Left lung (tissue), 10 donors: ENCODE results near the gene CNOT6. TPM values are rescaled to one million over a fixed set of nuclear protein-coding genes. Genes with fewer than 3 reads are reported as not detected.
"Not testable (repeated sequence)": the region's sequence is repeated elsewhere in the genome, so short reads cannot be mapped to it uniquely, and the experiment has no call there.

ENCODE experiments used
- ATAC-seq: fragments of 200-7000 bp; cut with Tn5 transposase; one replicate; pipeline ENCODE4 v1.9.1; 2020; ENCODE audit warnings: moderate library complexity
- DNase-seq, 4 donors: peaks; one replicate each; pipeline ENCODE4 v3.0.0-alpha.2; 2013 to 2020
- H3K27ac ChIP-seq, 2 donors: fragments of 200-600 bp; sonication (generic) in 1 of 2; one replicate each; pipeline versions ENCODE4 v1.5.0 to v1.8.0; 2020 to 2021
- H3K27me3 ChIP-seq, 2 donors: fragments of 200-600 bp; sonication (generic) in 1 of 2; one replicate each; pipeline versions ENCODE4 v1.5.0 to v1.8.0; 2020 to 2021
- H3K36me3 ChIP-seq, 2 donors: fragments of 200-600 bp; sonication (generic) in 1 of 2; one replicate each; pipeline versions ENCODE4 v1.5.0 to v1.8.0; 2020 to 2021
- H3K4me1 ChIP-seq, 2 donors: fragments of 200-600 bp; one replicate each; pipeline ENCODE4 v1.8.0; 2021
- H3K4me3 ChIP-seq, 2 donors: fragments of 200-600 bp; sonication (generic) in 1 of 2; one replicate each; pipeline versions ENCODE4 v1.5.0 to v1.8.0; 2020 to 2021; ENCODE audit warnings: mild to moderate bottlenecking in 1 of 2
- H3K9me3 ChIP-seq, 2 donors: fragments of 200-600 bp; sonication (generic) in 1 of 2; one replicate each; pipeline versions ENCODE4 v1.5.0 to v1.8.0; 2020 to 2021
- CTCF ChIP-seq, 2 donors: fragments of 200-600 bp; sonication (generic) in 1 of 2; IDR thresholded peaks; one replicate each; pipeline versions ENCODE4 v1.5.0 to v1.8.0; 2021; ENCODE audit warnings: antibody characterized with exemption in 2 of 2
- intact Hi-C, 2 donors: fragments of 100-400 bp; cut with DNase I; formaldehyde crosslinking; loops; one replicate each; pipeline versions ENCODE4 v1.11.2 to v1.14.2; 2022
- polyA plus RNA-seq, 6 donors: library from polyadenylated mRNA; unstranded; fragments of 120-200 nt; gene quantifications; one replicate each; pipeline ENCODE4 v1.2.1, GENCODE V29; 2013; ENCODE audit not compliant: insufficient read length in 6 of 6
- total RNA-seq, 2 donors: library from RNA; stranded (reverse); fragmentation: NEBNext Ultra II Directional; extraction: Animal tissue kit (Norgen Biotek cat#: 25700); gene quantifications; one replicate each; pipeline ENCODE4 v1.2.1, GENCODE V29; 2021
- donor health status: DM: no; HTN: yes; CAD: no.
- donor health status: DM: no; HTN: no; CAD: no.

Gene CNOT6
- total and polyA plus RNA-seq, 8 donors = 29.1 to 58.3 (median 50.0) TPM

DNA sequence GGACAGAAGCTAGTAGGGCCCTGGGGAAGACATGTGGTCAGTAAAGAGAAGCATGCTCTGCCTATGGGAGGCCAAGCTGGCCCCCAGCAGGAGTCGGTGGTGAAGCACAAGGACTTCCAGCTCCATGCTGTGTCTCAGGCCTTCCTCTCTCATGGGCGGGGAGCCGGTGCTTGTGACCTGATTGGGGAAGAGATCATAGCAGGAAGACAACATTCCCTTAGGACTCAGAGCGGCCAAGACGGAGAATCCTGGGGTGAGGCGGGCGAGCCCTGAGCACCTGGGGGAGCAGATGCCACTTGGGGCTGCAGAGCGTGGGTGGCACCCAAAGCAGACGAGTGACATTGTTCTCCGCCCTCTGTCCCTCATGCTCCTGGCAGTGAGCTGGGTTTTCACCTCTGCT, 33.3 kb upstream of the CNOT6 start:
- H3K27ac ChIP-seq = no peak overlapping the region
- no peak overlapping the region for H3K4me3 ChIP-seq
- DNase-seq (peak in 1 of 4 donors; percentile 50), ATAC-seq (no peak)
- intact Hi-C loops = no loop called here
- H3K27me3 ChIP-seq = no peaks in the 10 kb centered on the region
- H3K9me3 ChIP-seq = no peaks in the 10 kb centered on the region
- no peak for TF ChIP-seq CTCF (IDR thresholded peaks at IDR 0.05)
- H3K36me3 ChIP-seq = no peaks in the 10 kb centered on the region
- no peaks in the 10 kb centered on the region for H3K4me1 ChIP-seq

- Histone ChIP-seq H3K27ac (no peak overlapping the region), H3K27me3 (no peaks in the 10 kb centered on the region), H3K4me1 (no peaks in the 10 kb centered on the region), H3K4me3 (no peak overlapping the region), H3K36me3 (no peaks in the 10 kb centered on the region), H3K9me3 (no peaks in the 10 kb centered on the region)
- ATAC-seq (no peak), DNase-seq (peak in 1 of 4 donors; percentile 34)
- intact Hi-C loops = no loop called here
- TF ChIP-seq CTCF (IDR thresholded peaks at IDR 0.05) = no peak
These were observed 32.9 kb upstream of the CNOT6 start for GRCh38 chr5:180461303-180461702.

DNA sequence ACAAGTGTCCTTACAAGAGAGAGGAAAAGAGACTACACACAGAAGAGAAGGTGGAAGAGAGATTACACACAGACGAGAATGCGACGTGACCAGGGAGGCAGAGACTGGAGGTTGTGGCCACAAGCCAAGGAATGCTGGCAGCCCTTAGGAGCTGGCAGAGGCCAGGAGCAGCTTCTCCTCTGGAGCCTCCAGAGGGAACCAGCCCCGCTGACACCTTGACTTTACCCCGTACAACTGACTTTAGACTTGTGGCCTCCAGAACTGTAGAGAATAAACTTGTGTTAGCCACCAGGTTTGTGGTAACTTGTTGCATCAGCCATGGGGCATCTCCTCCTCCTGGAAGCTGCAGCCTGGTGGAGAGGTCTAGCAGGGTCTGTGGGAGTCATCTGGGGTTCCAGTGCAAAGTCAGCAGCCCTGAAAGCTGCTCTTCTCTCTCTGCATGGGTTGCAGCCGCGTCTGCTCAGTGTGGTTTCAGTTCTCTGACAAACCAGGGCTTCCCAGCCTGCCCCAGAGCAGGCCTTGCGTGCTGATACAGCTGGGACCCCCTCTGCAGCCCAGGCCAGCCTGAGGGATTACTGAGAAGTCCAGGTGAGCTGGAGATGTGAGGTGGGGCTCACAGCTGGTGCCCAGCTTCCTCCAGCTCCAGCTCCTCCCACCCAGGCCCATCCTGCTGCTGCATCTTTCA, 30.8 kb upstream of the CNOT6 start:
- TF ChIP-seq CTCF (IDR thresholded peaks at IDR 0.05) = no peak
- Histone ChIP-seq H3K4me1 (no peaks in the 10 kb centered on the region), H3K9me3 (no peaks in the 10 kb centered on the region), H3K27me3 (no peaks in the 10 kb centered on the region), H3K27ac (no peak overlapping the region), H3K36me3 (no peaks in the 10 kb centered on the region), H3K4me3 (no peak overlapping the region)
- ATAC-seq (no peak), DNase-seq (peak in 1 of 4 donors; percentile 35)
- intact Hi-C loops = no loop called here

DNA sequence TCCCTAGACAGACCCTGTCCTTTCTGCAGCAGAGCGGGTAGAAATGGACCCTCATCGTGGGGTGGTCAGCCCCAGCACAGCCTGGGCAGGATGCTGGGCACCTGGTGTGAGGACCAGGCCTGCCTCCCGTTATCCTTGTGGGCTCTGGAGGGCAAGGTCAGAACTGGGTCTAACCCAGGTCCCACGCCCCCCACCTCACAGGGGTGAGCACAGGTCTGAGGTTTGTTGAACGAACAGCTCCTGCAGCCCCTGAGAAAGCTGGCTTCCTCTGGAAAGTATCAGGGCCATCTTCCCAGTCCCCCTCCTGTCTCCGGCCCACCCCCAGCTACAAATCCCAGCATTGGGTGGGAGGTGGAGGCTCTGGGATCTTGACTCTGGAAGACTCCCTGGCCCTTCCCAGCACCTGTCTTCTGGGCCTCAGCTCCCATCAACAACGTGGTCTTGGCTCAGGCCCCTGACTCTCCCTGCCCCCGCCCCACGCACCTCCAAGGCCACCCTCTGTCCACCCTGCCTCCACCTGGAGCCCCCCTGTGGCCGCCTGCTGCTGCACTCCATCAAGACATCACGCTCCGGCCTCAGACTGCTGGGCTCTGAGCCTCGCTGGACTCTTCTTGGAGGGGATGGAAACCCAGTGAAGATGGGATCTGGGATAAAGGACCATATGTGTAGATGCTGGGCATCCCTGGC, 30.1 kb upstream of the CNOT6 start:
- Histone ChIP-seq H3K9me3 (no peaks in the 10 kb centered on the region), H3K4me3 (no peak overlapping the region), H3K36me3 (no peaks in the 10 kb centered on the region), H3K27ac (no peak overlapping the region), H3K4me1 (no peaks in the 10 kb centered on the region), H3K27me3 (no peaks in the 10 kb centered on the region)
- DNase-seq = peak in 1 of 4 donors; percentile 69
- TF ChIP-seq CTCF (IDR thresholded peaks at IDR 0.05) = no peak
- ATAC-seq = no peak
- intact Hi-C loops = no loop called here

GRCh38 chr5:180464603-180464970, 29.6 kb upstream of the CNOT6 start:
- no peaks in the 10 kb centered on the region for H3K27me3 ChIP-seq

GRCh38 chr5:180465052-180465451, 29.1 kb upstream of the CNOT6 start:
- ATAC-seq, H3K4me1 ChIP-seq, H3K27me3 ChIP-seq, DNase-seq, H3K9me3 ChIP-seq, H3K27ac ChIP-seq, H3K4me3 ChIP-seq, H3K36me3 ChIP-seq: not testable (repeated sequence)
- intact Hi-C loops = loop anchor here in 1 of 2 donors (5.0 kb wide), 1 partner anchor 173 kb away; the partner anchor contains the start of gene MAPK9

More at GRCh38 chr5:180464603-180464970, 29.6 kb upstream of the CNOT6 start:
- DNase-seq (no peak), ATAC-seq (no peak)
- no peaks in the 10 kb centered on the region for H3K4me1 ChIP-seq
- no peaks in the 10 kb centered on the region for H3K9me3 ChIP-seq
- no peak overlapping the region for H3K4me3 ChIP-seq
- intact Hi-C loops = no loop called here
- TF ChIP-seq CTCF (IDR thresholded peaks at IDR 0.05) = no peak
- no peak overlapping the region for H3K27ac ChIP-seq
- H3K36me3 ChIP-seq = no peaks in the 10 kb centered on the region
